ENCODE measurements around the gene LYL1. TPM values are rescaled to one million over a fixed set of nuclear protein-coding genes. Genes with fewer than 3 reads are reported as not detected.

LYL1 gene
- total and polyA plus RNA-seq, 9 of the 15 experiments (the other 6 are each of a cell fraction or from before 2014, with no cell fraction given), result 1.3 to 266 (median 34.0) TPM

DNA sequence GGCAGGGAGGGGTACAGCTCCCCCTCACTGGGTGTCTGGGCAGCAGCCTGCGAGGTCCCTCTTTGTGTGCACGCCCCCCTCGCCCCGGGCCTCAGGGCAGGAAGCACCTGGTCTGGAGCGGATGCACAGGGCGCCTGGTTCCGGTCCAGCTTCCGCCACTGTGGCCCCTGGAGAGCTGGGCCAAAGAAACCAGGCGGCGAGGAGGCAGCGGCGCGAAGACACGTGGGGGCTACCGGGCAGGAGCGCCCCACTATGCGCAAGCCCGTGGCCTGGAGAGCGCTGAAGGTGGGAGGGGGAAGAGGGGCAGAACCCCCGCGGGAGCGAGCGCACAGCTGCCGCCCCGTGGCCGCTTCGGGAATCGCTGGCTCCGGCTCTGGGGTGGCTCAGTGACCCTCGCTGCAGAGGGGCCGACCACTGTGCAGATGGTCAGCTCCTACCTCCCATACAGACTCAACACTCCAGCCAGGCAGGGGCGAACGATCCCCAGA lies 1.7 kb upstream of the LYL1 start (continued):
- TF ChIP-seq, protein P1, sequence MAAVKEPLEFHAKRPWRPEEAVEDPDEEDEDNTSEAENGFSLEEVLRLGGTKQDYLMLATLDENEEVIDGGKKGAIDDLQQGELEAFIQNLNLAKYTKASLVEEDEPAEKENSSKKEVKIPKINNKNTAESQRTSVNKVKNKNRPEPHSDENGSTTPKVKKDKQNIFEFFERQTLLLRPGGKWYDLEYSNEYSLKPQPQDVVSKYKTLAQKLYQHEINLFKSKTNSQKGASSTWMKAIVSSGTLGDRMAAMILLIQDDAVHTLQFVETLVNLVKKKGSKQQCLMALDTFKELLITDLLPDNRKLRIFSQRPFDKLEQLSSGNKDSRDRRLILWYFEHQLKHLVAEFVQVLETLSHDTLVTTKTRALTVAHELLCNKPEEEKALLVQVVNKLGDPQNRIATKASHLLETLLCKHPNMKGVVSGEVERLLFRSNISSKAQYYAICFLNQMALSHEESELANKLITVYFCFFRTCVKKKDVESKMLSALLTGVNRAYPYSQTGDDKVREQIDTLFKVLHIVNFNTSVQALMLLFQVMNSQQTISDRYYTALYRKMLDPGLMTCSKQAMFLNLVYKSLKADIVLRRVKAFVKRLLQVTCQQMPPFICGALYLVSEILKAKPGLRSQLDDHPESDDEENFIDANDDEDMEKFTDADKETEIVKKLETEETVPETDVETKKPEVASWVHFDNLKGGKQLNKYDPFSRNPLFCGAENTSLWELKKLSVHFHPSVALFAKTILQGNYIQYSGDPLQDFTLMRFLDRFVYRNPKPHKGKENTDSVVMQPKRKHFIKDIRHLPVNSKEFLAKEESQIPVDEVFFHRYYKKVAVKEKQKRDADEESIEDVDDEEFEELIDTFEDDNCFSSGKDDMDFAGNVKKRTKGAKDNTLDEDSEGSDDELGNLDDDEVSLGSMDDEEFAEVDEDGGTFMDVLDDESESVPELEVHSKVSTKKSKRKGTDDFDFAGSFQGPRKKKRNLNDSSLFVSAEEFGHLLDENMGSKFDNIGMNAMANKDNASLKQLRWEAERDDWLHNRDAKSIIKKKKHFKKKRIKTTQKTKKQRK (IDR thresholded peaks at IDR 0.05; ENCODE audit: borderline replicate concordance, low read depth, low read length), result no peak
- no peak for TF ChIP-seq MCM3 (IDR thresholded peaks at IDR 0.05)
- TF ChIP-seq HMGN3 (IDR thresholded peaks at IDR 0.05; ENCODE audit: borderline replicate concordance, extremely low read depth, insufficient read length, low read depth, low read length), result no peak
- TF ChIP-seq, protein P2, sequence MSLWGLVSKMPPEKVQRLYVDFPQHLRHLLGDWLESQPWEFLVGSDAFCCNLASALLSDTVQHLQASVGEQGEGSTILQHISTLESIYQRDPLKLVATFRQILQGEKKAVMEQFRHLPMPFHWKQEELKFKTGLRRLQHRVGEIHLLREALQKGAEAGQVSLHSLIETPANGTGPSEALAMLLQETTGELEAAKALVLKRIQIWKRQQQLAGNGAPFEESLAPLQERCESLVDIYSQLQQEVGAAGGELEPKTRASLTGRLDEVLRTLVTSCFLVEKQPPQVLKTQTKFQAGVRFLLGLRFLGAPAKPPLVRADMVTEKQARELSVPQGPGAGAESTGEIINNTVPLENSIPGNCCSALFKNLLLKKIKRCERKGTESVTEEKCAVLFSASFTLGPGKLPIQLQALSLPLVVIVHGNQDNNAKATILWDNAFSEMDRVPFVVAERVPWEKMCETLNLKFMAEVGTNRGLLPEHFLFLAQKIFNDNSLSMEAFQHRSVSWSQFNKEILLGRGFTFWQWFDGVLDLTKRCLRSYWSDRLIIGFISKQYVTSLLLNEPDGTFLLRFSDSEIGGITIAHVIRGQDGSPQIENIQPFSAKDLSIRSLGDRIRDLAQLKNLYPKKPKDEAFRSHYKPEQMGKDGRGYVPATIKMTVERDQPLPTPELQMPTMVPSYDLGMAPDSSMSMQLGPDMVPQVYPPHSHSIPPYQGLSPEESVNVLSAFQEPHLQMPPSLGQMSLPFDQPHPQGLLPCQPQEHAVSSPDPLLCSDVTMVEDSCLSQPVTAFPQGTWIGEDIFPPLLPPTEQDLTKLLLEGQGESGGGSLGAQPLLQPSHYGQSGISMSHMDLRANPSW (CRISPR knock-in tag; IDR thresholded peaks at IDR 0.05), result no peak
- TF ChIP-seq, protein P3, sequence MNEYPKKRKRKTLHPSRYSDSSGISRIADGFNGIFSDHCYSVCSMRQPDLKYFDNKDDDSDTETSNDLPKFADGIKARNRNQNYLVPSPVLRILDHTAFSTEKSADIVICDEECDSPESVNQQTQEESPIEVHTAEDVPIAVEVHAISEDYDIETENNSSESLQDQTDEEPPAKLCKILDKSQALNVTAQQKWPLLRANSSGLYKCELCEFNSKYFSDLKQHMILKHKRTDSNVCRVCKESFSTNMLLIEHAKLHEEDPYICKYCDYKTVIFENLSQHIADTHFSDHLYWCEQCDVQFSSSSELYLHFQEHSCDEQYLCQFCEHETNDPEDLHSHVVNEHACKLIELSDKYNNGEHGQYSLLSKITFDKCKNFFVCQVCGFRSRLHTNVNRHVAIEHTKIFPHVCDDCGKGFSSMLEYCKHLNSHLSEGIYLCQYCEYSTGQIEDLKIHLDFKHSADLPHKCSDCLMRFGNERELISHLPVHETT (CRISPR knock-in tag; conservative IDR thresholded peaks at IDR 0.05 in 1 of 2, IDR thresholded peaks at IDR 0.05 in 1 of 2), result no peak
- peak; percentile 77; the same call in 1 of the 2 replicates for TF ChIP-seq HDGF (IDR thresholded peaks at IDR 0.05)
- TF ChIP-seq MEF2A (IDR thresholded peaks at IDR 0.05; ENCODE audit: control insufficient read depth, low read depth, low read length), result no peak
- TF ChIP-seq ZNF121 (CRISPR knock-in tag; conservative IDR thresholded peaks at IDR 0.05), result no peak
- TF ChIP-seq ZBTB7A (IDR thresholded peaks at IDR 0.05; ENCODE audit: borderline replicate concordance, control insufficient read depth, low read depth, low read length), result peak; percentile 96
- peak in 1 of 2 experiments; percentile 58; a peak in 2 of 4 replicates for TF ChIP-seq RCOR1 (IDR thresholded peaks at IDR 0.05; ENCODE audit: borderline replicate concordance in 1 of 2, low read depth in 2 of 2, low read length in 2 of 2)
- TF ChIP-seq, protein P4, sequence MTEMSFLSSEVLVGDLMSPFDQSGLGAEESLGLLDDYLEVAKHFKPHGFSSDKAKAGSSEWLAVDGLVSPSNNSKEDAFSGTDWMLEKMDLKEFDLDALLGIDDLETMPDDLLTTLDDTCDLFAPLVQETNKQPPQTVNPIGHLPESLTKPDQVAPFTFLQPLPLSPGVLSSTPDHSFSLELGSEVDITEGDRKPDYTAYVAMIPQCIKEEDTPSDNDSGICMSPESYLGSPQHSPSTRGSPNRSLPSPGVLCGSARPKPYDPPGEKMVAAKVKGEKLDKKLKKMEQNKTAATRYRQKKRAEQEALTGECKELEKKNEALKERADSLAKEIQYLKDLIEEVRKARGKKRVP (CRISPR knock-in tag; IDR thresholded peaks at IDR 0.05), result no peak
- no peak for TF ChIP-seq NFYB (IDR thresholded peaks at IDR 0.05; ENCODE audit: extremely low read depth, insufficient read length)
- TF ChIP-seq U2AF2 (optimal IDR thresholded peaks at IDR 0.05; ENCODE audit: low read depth, low read length), result no peak
- no peak for TF ChIP-seq CHD1 (IDR thresholded peaks at IDR 0.05; ENCODE audit: low read length)
- TF ChIP-seq CHD2 (IDR thresholded peaks at IDR 0.05; ENCODE audit: low read depth, low read length), result no peak
- peak; percentile 43; the same call in 1 of the 2 replicates for TF ChIP-seq BRD4 (IDR thresholded peaks at IDR 0.05)
- no peak for TF ChIP-seq ZNF143 (CRISPR knock-in tag; IDR thresholded peaks at IDR 0.05)
- TF ChIP-seq ZZZ3 (IDR thresholded peaks at IDR 0.05), result no peak
- no peak for TF ChIP-seq CBX5 (IDR thresholded peaks at IDR 0.05; ENCODE audit: borderline replicate concordance, low read depth)
- TF ChIP-seq HLTF (IDR thresholded peaks at IDR 0.05), result no peak

Data from K562 (cell line).